A549 (cell line): ENCODE measurements around the gene ARMC9. TPM values are rescaled to one million over a fixed set of nuclear protein-coding genes. Genes with fewer than 3 reads are reported as not detected.

Experiments
- ATAC-seq, 2 experiments: fragments of 200-7000 bp in 1 of 2; fragments of >200 bp in 1 of 2; cut with Nextera tagmentation in 1 of 2; cut with Tn5 transposase in 1 of 2; 3 replicates each; pipeline versions ENCODE4 v1.8.0 to v1.9.1; 2018 to 2020; ENCODE audit warnings: mild to moderate bottlenecking in 1 of 2, moderate library complexity in 1 of 2
- CTCF ChIA-PET: fragments of 300-600 bp; sonication (Branson Sonifier 250); formaldehyde crosslinking; extraction: SDS; loops from one replicate; lab custom pipeline; 2021; ENCODE audit warnings: antibody characterized with exemption, inconsistent platforms; lab: Yijun Ruan, JAX
- POLR2A ChIA-PET: fragments of 350-600 bp; formaldehyde crosslinking; extraction: SDS; loops from one replicate; lab custom pipeline; 2021; ENCODE audit warnings: antibody characterized with exemption, inconsistent platforms; lab: Yijun Ruan, JAX
- DNase-seq, 2 experiments: peaks; one replicate each; pipeline versions ENCODE4 v3.0.0 to v3.0.0-alpha.2; 2011 to 2016; ENCODE audit warnings: low read depth in 1 of 2, low spot score in 1 of 2
- FAIRE-seq: peaks from 2 replicates; lab custom pipeline; 2011; peaks lifted over from hg19 to GRCh38; lab: Jason Lieb, UNC
- H3K27ac ChIP-seq, 2 experiments: fragments of >200 bp; sonication (Bioruptor Twin); formaldehyde crosslinking; 3 replicates each; pipeline ENCODE4 v1.5.1; 2016 to 2017
- H3K4me1 ChIP-seq: fragments of >200 bp; sonication (Bioruptor Twin); formaldehyde crosslinking; 3 replicates; pipeline ENCODE4 v1.6.1; 2016
- H3K4me2 ChIP-seq: fragments of >200 bp; sonication (Bioruptor Twin); formaldehyde crosslinking; 3 replicates; pipeline ENCODE4 v1.6.1; 2016
- H3K4me3 ChIP-seq: fragments of >200 bp; sonication (Bioruptor Twin); formaldehyde crosslinking; 3 replicates; pipeline ENCODE4 v1.5.1; 2016
- H3K9me3 ChIP-seq: fragments of >200 bp; sonication (Bioruptor Twin); formaldehyde crosslinking; 3 replicates; pipeline ENCODE4 v1.6.1; 2016
- ATOH8 ChIP-seq: fragments of 250-450 bp; sonication (Bioruptor Pico); IDR thresholded peaks from 2 replicates; pipeline ENCODE4 v1.5.0; 2020; ENCODE audit warnings: low read depth, mild to moderate bottlenecking, moderate library complexity
- CBX2 ChIP-seq: fragments of 200-600 bp; sonication (generic); IDR thresholded peaks from 2 replicates; pipeline ENCODE4 v1.6.1; 2016; ENCODE audit warnings: low read depth, mild to moderate bottlenecking, borderline replicate concordance
- CBX8 ChIP-seq: fragments of 200-600 bp; sonication (generic); IDR thresholded peaks from 2 replicates; pipeline ENCODE4 v1.6.1; 2016
- CHD2 ChIP-seq: fragments of 150-350 bp; IDR thresholded peaks from 2 replicates; pipeline ENCODE4 v1.6.1; 2014; ENCODE audit warnings: low read length; ENCODE audit not compliant: partially characterized antibody
- EHF ChIP-seq: fragments of 250-450 bp; sonication (Bioruptor Pico); IDR thresholded peaks from 2 replicates; pipeline ENCODE4 v1.5.0; 2020; ENCODE audit warnings: mild to moderate bottlenecking
- FOSL2 ChIP-seq, 2 experiments: fragments of 450-650 bp in 1 of 2; fragments of >200 bp in 1 of 2; sonication (Bioruptor Twin) in 1 of 2; formaldehyde crosslinking; IDR thresholded peaks; 2 replicates each; pipeline versions ENCODE4 v1.5.0 to v1.6.1; 2016 to 2020; ENCODE audit warnings: mild to moderate bottlenecking in 1 of 2, moderate library complexity in 1 of 2
- HMGXB4 ChIP-seq: fragments of 250-450 bp; sonication (Bioruptor Pico); IDR thresholded peaks from 2 replicates; pipeline ENCODE4 v1.5.0; 2021; ENCODE audit warnings: mild to moderate bottlenecking, moderate library complexity, borderline replicate concordance
- HOXB13 ChIP-seq: fragments of 250-450 bp; sonication (Bioruptor Pico); IDR thresholded peaks from 2 replicates; pipeline ENCODE4 v1.5.0; 2020; ENCODE audit warnings: low read depth, mild to moderate bottlenecking, moderate library complexity
- HOXB5 ChIP-seq: fragments of 250-450 bp; sonication (Bioruptor Pico); IDR thresholded peaks from 2 replicates; pipeline ENCODE4 v1.5.0; 2020; ENCODE audit warnings: mild to moderate bottlenecking, moderate library complexity
- KDM1A ChIP-seq: fragments of 200-600 bp; sonication (generic); IDR thresholded peaks from 2 replicates; pipeline ENCODE4 v1.6.1; 2016; ENCODE audit warnings: low read depth, mild to moderate bottlenecking
- MAX ChIP-seq: IDR thresholded peaks from 2 replicates; pipeline ENCODE4 v1.6.1; 2012
- NPAS2 ChIP-seq: fragments of 250-450 bp; sonication (Bioruptor Pico); IDR thresholded peaks from 2 replicates; pipeline ENCODE4 v1.8.0; 2022; ENCODE audit warnings: mild to moderate bottlenecking, moderate library complexity, borderline replicate concordance
- PBX3 ChIP-seq: IDR thresholded peaks from 2 replicates; pipeline ENCODE4 v1.6.1; 2012
- PHF8 ChIP-seq: fragments of 200-600 bp; sonication (generic); IDR thresholded peaks from 2 replicates; pipeline ENCODE4 v1.6.1; 2016; ENCODE audit warnings: low read depth, mild to moderate bottlenecking, antibody characterized with exemption, moderate library complexity, borderline replicate concordance
- POLR2A ChIP-seq: IDR thresholded peaks from 2 replicates; pipeline ENCODE4 v1.6.1; 2012; ENCODE audit warnings: mild to moderate bottlenecking, low read length
- RCOR1 ChIP-seq: fragments of 150-350 bp; IDR thresholded peaks from 2 replicates; pipeline ENCODE4 v1.6.1; 2014; ENCODE audit warnings: antibody characterized with exemption, low read length, low read depth
- RFX5 ChIP-seq: fragments of 450-650 bp; IDR thresholded peaks from 2 replicates; pipeline ENCODE4 v1.7.1; 2014; ENCODE audit warnings: antibody characterized with exemption, mild to moderate bottlenecking, moderate library complexity
- SREBF2 ChIP-seq: fragments of 450-650 bp; IDR thresholded peaks from 2 replicates; pipeline ENCODE4 v1.6.1; 2014; ENCODE audit warnings: mild to moderate bottlenecking, moderate library complexity
- TP53 ChIP-seq: fragments of 250-450 bp; sonication (Bioruptor Pico); IDR thresholded peaks from 2 replicates; pipeline ENCODE4 v1.5.0; 2021; ENCODE audit warnings: mild to moderate bottlenecking, moderate library complexity
- ZC3H11A ChIP-seq: fragments of 450-650 bp; IDR thresholded peaks from 2 replicates; pipeline ENCODE4 v1.6.1; 2014; ENCODE audit warnings: antibody characterized with exemption, mild to moderate bottlenecking
- ZSCAN20 ChIP-seq: fragments of 250-450 bp; sonication (Bioruptor Pico); IDR thresholded peaks from 2 replicates; pipeline ENCODE4 v1.8.0; 2022; ENCODE audit warnings: mild to moderate bottlenecking, moderate library complexity
- WGBS: methylation state at CpG from one replicate; pipeline ENCODE4 v1.1.6; 2017; ENCODE audit errors: missing lambda C conversion rate; 5-methylcytosine and 5-hydroxymethylcytosine counted together
- polyA plus RNA-seq, 4 experiments: library from polyadenylated mRNA; depleted of rRNA in 3 of 4; stranded (reverse); fragments of >200 nt; fragmentation: RNase III in 1 of 4; extraction: RNeasy Plus Mini Kit Qiagen cat#74134 plus additional on column Dnase treatment in 1 of 4; gene quantifications; 2 replicates in 3 of 4; 3 replicates in 1 of 4; pipeline ENCODE4 v1.2.3, GENCODE V29; 2011 to 2017
- TF ChIP-seq, protein P1 (sequence below): fragments of >200 bp; sonication (Bioruptor Twin); formaldehyde crosslinking; IDR thresholded peaks from 3 replicates; pipeline ENCODE4 v1.6.1; 2016
- TF ChIP-seq, protein P2 (sequence below): fragments of 200-600 bp; sonication (generic); IDR thresholded peaks from 2 replicates; pipeline ENCODE4 v1.6.1; 2016; ENCODE audit warnings: antibody characterized with exemption, mild to moderate bottlenecking, moderate library complexity
- TF ChIP-seq, protein P3 (sequence below): IDR thresholded peaks from 2 replicates; pipeline ENCODE4 v1.6.1; 2012; ENCODE audit warnings: low read depth, borderline replicate concordance

ARMC9 gene
- polyA plus RNA-seq, 2 of the 4 experiments (the other 2 are of a cell fraction) = 12.0 to 14.1 TPM

- Histone ChIP-seq H3K4me3 (no peak overlapping the region), H3K27ac (no peak overlapping the region), H3K4me1 (no peaks in the 10 kb centered on the region), H3K9me3 (no peaks in the 10 kb centered on the region), H3K4me2 (no peak overlapping the region)
- no peak for ATAC-seq
- DNase-seq = no peak
- no peak for TF ChIP-seq CBX2
- TF ChIP-seq PBX3 = no peak
- TF ChIP-seq FOSL2 (IDR thresholded peaks at IDR 0.05) = no peak
- no peak for TF ChIP-seq FOSL2 (CRISPR knock-in tag; IDR thresholded peaks at IDR 0.05)
- no peak for TF ChIP-seq CBX8
- no peak for TF ChIP-seq ZC3H11A
- no peak for TF ChIP-seq NPAS2
- no peak for TF ChIP-seq MAX
- TF ChIP-seq HOXB13 (CRISPR knock-in tag) = no peak
- no peak for TF ChIP-seq RFX5
- TF ChIP-seq, protein P1, sequence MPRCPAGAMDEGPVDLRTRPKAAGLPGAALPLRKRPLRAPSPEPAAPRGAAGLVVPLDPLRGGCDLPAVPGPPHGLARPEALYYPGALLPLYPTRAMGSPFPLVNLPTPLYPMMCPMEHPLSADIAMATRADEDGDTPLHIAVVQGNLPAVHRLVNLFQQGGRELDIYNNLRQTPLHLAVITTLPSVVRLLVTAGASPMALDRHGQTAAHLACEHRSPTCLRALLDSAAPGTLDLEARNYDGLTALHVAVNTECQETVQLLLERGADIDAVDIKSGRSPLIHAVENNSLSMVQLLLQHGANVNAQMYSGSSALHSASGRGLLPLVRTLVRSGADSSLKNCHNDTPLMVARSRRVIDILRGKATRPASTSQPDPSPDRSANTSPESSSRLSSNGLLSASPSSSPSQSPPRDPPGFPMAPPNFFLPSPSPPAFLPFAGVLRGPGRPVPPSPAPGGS = no peak
- TF ChIP-seq KDM1A = no peak
- no peak for TF ChIP-seq PHF8
- TF ChIP-seq TP53 (CRISPR knock-in tag) = no peak
- no peak for FAIRE-seq
- POLR2A ChIA-PET = no interaction called here
- CTCF ChIA-PET = interaction anchor here (1.0 to 1.7 kb wide), 2 partner anchors 35 to 104 kb away, joined by 3 to 6 read pairs; no protein-coding TSS in a partner anchor
- 68% methylated on average over 7 of the region's 7 CpGs for WGBS
Measured at GRCh38 chr2:231331533-231331932, 133.1 kb downstream of the ARMC9 start.

GRCh38 chr2:231332388-231332787 is 134.0 kb downstream of the ARMC9 start:
- DNase-seq = no peak
- H3K9me3 ChIP-seq = no peaks in the 10 kb centered on the region
- H3K4me3 ChIP-seq = no peak overlapping the region
- no peaks in the 10 kb centered on the region for H3K4me1 ChIP-seq
- no peak overlapping the region for H3K4me2 ChIP-seq
- TF ChIP-seq POLR2A = no peak
- TF ChIP-seq CHD2 = no peak
- TF ChIP-seq CBX2 = no peak
- no peak for TF ChIP-seq HOXB13 (CRISPR knock-in tag)
- no peak for TF ChIP-seq ATOH8 (CRISPR knock-in tag)
- no peak for TF ChIP-seq HMGXB4 (CRISPR knock-in tag)
- TF ChIP-seq NPAS2 = no peak
- no peak for TF ChIP-seq MAX
- no peak for TF ChIP-seq RFX5
- no peak for TF ChIP-seq TP53 (CRISPR knock-in tag)
- TF ChIP-seq HOXB5 (CRISPR knock-in tag) = no peak
- TF ChIP-seq, protein P2, sequence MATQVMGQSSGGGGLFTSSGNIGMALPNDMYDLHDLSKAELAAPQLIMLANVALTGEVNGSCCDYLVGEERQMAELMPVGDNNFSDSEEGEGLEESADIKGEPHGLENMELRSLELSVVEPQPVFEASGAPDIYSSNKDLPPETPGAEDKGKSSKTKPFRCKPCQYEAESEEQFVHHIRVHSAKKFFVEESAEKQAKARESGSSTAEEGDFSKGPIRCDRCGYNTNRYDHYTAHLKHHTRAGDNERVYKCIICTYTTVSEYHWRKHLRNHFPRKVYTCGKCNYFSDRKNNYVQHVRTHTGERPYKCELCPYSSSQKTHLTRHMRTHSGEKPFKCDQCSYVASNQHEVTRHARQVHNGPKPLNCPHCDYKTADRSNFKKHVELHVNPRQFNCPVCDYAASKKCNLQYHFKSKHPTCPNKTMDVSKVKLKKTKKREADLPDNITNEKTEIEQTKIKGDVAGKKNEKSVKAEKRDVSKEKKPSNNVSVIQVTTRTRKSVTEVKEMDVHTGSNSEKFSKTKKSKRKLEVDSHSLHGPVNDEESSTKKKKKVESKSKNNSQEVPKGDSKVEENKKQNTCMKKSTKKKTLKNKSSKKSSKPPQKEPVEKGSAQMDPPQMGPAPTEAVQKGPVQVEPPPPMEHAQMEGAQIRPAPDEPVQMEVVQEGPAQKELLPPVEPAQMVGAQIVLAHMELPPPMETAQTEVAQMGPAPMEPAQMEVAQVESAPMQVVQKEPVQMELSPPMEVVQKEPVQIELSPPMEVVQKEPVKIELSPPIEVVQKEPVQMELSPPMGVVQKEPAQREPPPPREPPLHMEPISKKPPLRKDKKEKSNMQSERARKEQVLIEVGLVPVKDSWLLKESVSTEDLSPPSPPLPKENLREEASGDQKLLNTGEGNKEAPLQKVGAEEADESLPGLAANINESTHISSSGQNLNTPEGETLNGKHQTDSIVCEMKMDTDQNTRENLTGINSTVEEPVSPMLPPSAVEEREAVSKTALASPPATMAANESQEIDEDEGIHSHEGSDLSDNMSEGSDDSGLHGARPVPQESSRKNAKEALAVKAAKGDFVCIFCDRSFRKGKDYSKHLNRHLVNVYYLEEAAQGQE = no peak
- TF ChIP-seq SREBF2 = no peak
- no peak for TF ChIP-seq RCOR1
- no peak for TF ChIP-seq EHF (CRISPR knock-in tag)
- no peak for TF ChIP-seq ZSCAN20
- TF ChIP-seq, protein P3, sequence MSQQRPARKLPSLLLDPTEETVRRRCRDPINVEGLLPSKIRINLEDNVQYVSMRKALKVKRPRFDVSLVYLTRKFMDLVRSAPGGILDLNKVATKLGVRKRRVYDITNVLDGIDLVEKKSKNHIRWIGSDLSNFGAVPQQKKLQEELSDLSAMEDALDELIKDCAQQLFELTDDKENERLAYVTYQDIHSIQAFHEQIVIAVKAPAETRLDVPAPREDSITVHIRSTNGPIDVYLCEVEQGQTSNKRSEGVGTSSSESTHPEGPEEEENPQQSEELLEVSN = no peak
- TF ChIP-seq FOSL2 (IDR thresholded peaks at IDR 0.05) = no peak
- no peak for TF ChIP-seq FOSL2 (CRISPR knock-in tag; IDR thresholded peaks at IDR 0.05)
- 97% methylated on average over 6 of the region's 6 CpGs for WGBS
- FAIRE-seq = no peak
- POLR2A ChIA-PET = no interaction called here
- no peak for ATAC-seq
- H3K27ac ChIP-seq = no peak overlapping the region
- CTCF ChIA-PET = interaction anchor here (1.0 to 1.5 kb wide), 3 partner anchors 69 to 81 kb away, joined by 3 to 4 read pairs (median 4); no protein-coding TSS in a partner anchor
